K562 (cell line): ENCODE results near the gene BOLA1. TPM values are rescaled to one million over a fixed set of nuclear protein-coding genes. Genes with fewer than 3 reads are reported as not detected.

Experiments
- ATF6 ChIP-seq: sonication (generic); formaldehyde crosslinking; IDR thresholded peaks from 2 replicates; pipeline ENCODE4 v1.4.0; 2020; ENCODE audit warnings: mild to moderate bottlenecking, missing genetic modification reagents
- CBX1 ChIP-seq: sonication (generic); IDR thresholded peaks from 2 replicates; pipeline ENCODE4 v1.6.1; 2016; ENCODE audit warnings: antibody characterized with exemption, low read depth, mild to moderate bottlenecking
- EHMT2 ChIP-seq: fragments of 450-650 bp; IDR thresholded peaks from 2 replicates; pipeline ENCODE4 v1.6.1; 2018; ENCODE audit warnings: antibody characterized with exemption
- ETV5 ChIP-seq: sonication (generic); formaldehyde crosslinking; IDR thresholded peaks from 2 replicates; pipeline ENCODE4 v1.4.0; 2020; ENCODE audit warnings: low read depth, mild to moderate bottlenecking, missing genetic modification reagents
- EZH2 ChIP-seq: IDR thresholded peaks from 2 replicates; pipeline ENCODE4 v1.6.1; 2012; ENCODE audit warnings: low read depth, mild to moderate bottlenecking, inconsistent platforms, low read length, borderline replicate concordance
- FUS ChIP-seq: fragments of 200-400 bp; formaldehyde crosslinking; optimal IDR thresholded peaks from 2 replicates; pipeline ENCODE3; 2017; ENCODE audit warnings: low read depth, low read length
- GABPB1 ChIP-seq: sonication (generic); formaldehyde crosslinking; IDR thresholded peaks from 2 replicates; pipeline ENCODE4 v1.8.0; 2022; ENCODE audit warnings: mild to moderate bottlenecking, missing genetic modification reagents
- HEY1 ChIP-seq: fragments of 250-450 bp; sonication (Bioruptor Pico); IDR thresholded peaks from 2 replicates; pipeline ENCODE4 v1.5.0; 2020; ENCODE audit warnings: mild to moderate bottlenecking, moderate library complexity, borderline replicate concordance
- HNRNPH1 ChIP-seq: fragments of 200-400 bp; formaldehyde crosslinking; optimal IDR thresholded peaks from 2 replicates; pipeline ENCODE3; 2017; ENCODE audit warnings: low read depth, mild to moderate bottlenecking, low read length, moderate library complexity
- HNRNPLL ChIP-seq: fragments of 200-400 bp; formaldehyde crosslinking; IDR thresholded peaks from 2 replicates; pipeline ENCODE4 v1.6.1; 2017; ENCODE audit warnings: low read length, low read depth, mild to moderate bottlenecking; ENCODE audit not compliant: poor library complexity, severe bottlenecking
- MAX ChIP-seq: sonication (generic); formaldehyde crosslinking; IDR thresholded peaks from 2 replicates; pipeline ENCODE4 v1.9.0; 2022; ENCODE audit warnings: mild to moderate bottlenecking, missing genetic modification reagents
- POLR2A ChIP-seq: fragments of 450-650 bp; conservative IDR thresholded peaks from 2 replicates; pipeline ENCODE4 v1.6.1; 2016
- RBFOX2 ChIP-seq: fragments of 200-400 bp; formaldehyde crosslinking; IDR thresholded peaks from 2 replicates; pipeline ENCODE4 v1.6.1; 2017; ENCODE audit warnings: low read depth, mild to moderate bottlenecking, low read length, moderate library complexity
- SAFB2 ChIP-seq: fragments of 200-400 bp; formaldehyde crosslinking; IDR thresholded peaks from 2 replicates; pipeline ENCODE4 v1.6.1; 2018; ENCODE audit warnings: borderline replicate concordance, low read length, low read depth, moderate library complexity; ENCODE audit not compliant: severe bottlenecking
- SMC3 ChIP-seq: conservative IDR thresholded peaks from 2 replicates; pipeline ENCODE4 v1.6.1; 2011; ENCODE audit warnings: low read depth, low read length, improper control_type of control experiment; ENCODE audit not compliant: insufficient read depth
- STAT5B ChIP-seq: fragments of 250-450 bp; sonication (Bioruptor Pico); IDR thresholded peaks from 2 replicates; pipeline ENCODE4 v1.8.0; 2021; ENCODE audit warnings: mild to moderate bottlenecking, inconsistent platforms
- ZFP36 ChIP-seq: fragments of 150-350 bp; IDR thresholded peaks from 2 replicates; pipeline ENCODE4 v1.6.1; 2018; ENCODE audit warnings: low read length, low read depth; ENCODE audit not compliant: partially characterized antibody
- ZNF324 ChIP-seq: fragments of 250-450 bp; sonication (Bioruptor Pico); IDR thresholded peaks from 2 replicates; pipeline ENCODE4 v1.4.0; 2020; ENCODE audit warnings: mild to moderate bottlenecking
- ZNF586 ChIP-seq: fragments of 450-650 bp; formaldehyde crosslinking; conservative IDR thresholded peaks from 2 replicates; pipeline ENCODE4 v1.4.0; 2020; ENCODE audit warnings: mild to moderate bottlenecking, moderate library complexity
- ZNF644 ChIP-seq: fragments of 200-800 bp; sonication (Bioruptor generic); IDR thresholded peaks from 2 replicates; pipeline ENCODE4 v1.6.1; 2016; ENCODE audit warnings: low read depth, missing genetic modification characterization, missing compliant biosample characterization
- ZNF830 ChIP-seq: fragments of 250-450 bp; sonication (Bioruptor Pico); IDR thresholded peaks from 2 replicates; pipeline ENCODE4 v1.5.0; 2021; ENCODE audit warnings: mild to moderate bottlenecking
- polyA plus RNA-seq, 8 experiments: library from polyadenylated mRNA; depleted of rRNA in 4 of 8; stranded (reverse) in 5 of 8; unstranded in 3 of 8; fragments of >200 nt; fragmentation: Nextera tagmentation in 2 of 8; fragmentation: Illumina TruSeq in 1 of 8; extraction: Ambion mirVana in 2 of 8; extraction: Trizol in 1 of 8; gene quantifications; 2 replicates each; pipeline versions ENCODE4 v1.2.1 to v1.2.3, GENCODE V29; 2011 to 2014; ENCODE audit warnings: inconsistent platforms in 1 of 8, missing spikeins in 1 of 8
- total RNA-seq, 7 experiments: library from RNA; depleted of rRNA in 6 of 7; stranded (reverse); fragments of >200 nt in 6 of 7; fragmentation: Illumina TruSeq in 2 of 7; extraction: Trizol in 2 of 7; gene quantifications; 2 replicates each; pipeline versions ENCODE4 v1.2.1 to v1.2.3, GENCODE V29; 2011 to 2021; ENCODE audit warnings: low replicate concordance in 1 of 7
- TF ChIP-seq, protein P1 (sequence below): sonication (generic); formaldehyde crosslinking; IDR thresholded peaks from 2 replicates; pipeline ENCODE4 v1.8.0; 2022; ENCODE audit warnings: missing genetic modification reagents, mild to moderate bottlenecking, moderate library complexity, borderline replicate concordance
- TF ChIP-seq, protein P2 (sequence below): fragments of 450-650 bp; IDR thresholded peaks from 2 replicates; pipeline ENCODE4 v1.6.1; 2016; ENCODE audit warnings: mild to moderate bottlenecking

BOLA1 gene
- total and polyA plus RNA-seq, 9 of the 15 experiments (the other 6 are each of a cell fraction or from before 2014, with no cell fraction given): 0.18 to 1.2 (median 0.40) TPM; not detected in 2

- TF ChIP-seq ETV5 (CRISPR knock-in tag) (peak; percentile 26), HEY1 (CRISPR knock-in tag) (no peak), RBFOX2 (peak; percentile 83), SAFB2 (no peak), GABPB1 (no peak; the same call in none of the 2 replicates), EHMT2 (no peak), MAX (peak; percentile 68), SMC3 (no peak), HNRNPLL (peak; percentile 91), ZNF830 (no peak), POLR2A (peak; percentile 100), EZH2 (no peak), ATF6 (CRISPR knock-in tag) (no peak), CBX1 (peak; percentile 99), FUS (no peak), ZFP36 (no peak), STAT5B (CRISPR knock-in tag) (no peak), ZNF324 (no peak), ZNF644 (no peak; the same call in 1 of the 2 replicates), HNRNPH1 (no peak), ZNF586 (CRISPR knock-in tag) (no peak)
- TF ChIP-seq, protein P1, sequence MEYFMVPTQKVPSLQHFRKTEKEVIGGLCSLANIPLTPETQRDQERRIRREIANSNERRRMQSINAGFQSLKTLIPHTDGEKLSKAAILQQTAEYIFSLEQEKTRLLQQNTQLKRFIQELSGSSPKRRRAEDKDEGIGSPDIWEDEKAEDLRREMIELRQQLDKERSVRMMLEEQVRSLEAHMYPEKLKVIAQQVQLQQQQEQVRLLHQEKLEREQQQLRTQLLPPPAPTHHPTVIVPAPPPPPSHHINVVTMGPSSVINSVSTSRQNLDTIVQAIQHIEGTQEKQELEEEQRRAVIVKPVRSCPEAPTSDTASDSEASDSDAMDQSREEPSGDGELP (CRISPR knock-in tag): peak; percentile 72; the same call in 1 of the 2 replicates
- TF ChIP-seq, protein P2, sequence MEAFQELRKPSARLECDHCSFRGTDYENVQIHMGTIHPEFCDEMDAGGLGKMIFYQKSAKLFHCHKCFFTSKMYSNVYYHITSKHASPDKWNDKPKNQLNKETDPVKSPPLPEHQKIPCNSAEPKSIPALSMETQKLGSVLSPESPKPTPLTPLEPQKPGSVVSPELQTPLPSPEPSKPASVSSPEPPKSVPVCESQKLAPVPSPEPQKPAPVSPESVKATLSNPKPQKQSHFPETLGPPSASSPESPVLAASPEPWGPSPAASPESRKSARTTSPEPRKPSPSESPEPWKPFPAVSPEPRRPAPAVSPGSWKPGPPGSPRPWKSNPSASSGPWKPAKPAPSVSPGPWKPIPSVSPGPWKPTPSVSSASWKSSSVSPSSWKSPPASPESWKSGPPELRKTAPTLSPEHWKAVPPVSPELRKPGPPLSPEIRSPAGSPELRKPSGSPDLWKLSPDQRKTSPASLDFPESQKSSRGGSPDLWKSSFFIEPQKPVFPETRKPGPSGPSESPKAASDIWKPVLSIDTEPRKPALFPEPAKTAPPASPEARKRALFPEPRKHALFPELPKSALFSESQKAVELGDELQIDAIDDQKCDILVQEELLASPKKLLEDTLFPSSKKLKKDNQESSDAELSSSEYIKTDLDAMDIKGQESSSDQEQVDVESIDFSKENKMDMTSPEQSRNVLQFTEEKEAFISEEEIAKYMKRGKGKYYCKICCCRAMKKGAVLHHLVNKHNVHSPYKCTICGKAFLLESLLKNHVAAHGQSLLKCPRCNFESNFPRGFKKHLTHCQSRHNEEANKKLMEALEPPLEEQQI: no peak
Observed at GRCh38 chr1:149886396-149887195, 12.8 kb upstream of the BOLA1 start (continued).
